ENCODE results near the gene RASAL1.

Gene RASAL1

DNA sequence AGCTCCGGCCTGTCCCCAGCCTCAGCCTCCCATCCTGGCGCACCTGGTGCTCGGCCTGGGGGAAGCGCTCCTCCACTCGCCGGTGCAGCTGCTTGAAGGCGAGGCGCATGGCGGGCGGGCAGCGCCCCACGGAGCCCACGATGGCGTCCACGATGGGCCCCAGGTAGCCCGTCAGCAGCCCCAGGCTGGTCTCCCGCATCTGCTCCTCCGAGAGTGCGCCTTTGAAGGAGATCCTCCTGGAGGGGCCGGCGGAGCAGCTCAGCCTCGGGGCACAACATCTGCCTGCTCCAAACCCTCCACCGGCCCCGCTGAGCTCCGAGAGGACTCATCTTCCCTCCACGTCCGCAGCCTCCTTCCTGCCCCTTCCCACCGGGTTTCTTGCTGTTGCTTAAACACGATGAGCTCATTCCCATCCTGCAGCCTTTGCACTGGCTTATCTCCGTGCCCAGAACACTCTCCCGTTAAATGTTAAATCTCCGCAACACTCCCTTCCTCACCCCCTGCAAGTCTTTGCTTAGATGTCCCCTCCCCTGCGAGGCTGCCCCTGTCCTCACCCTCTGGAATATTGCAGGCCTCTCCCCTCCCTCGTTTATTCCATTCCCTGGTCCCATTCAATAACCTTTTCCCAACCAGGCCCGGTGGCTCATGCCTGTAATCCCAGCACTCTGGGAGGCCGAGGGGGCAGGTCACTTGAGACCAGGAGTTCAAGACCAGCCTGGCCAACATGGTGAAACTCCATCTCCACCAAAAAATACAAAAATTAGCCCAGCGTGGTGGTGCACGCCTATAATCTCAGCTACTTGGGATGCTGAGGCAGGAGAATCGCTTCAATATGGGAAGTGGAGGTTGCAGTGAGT, 23.3 kb downstream of the RASAL1 start:
- in situ Hi-C loops (cut with HindIII; ENCODE audit: low sequenced_read_pairs): no loop called here
- DNase-seq (ENCODE audit: low read depth, low spot score): no peak
- no peak overlapping the region for H3K4me3 ChIP-seq (ENCODE audit: low read depth, low read length)
- TF ChIP-seq, protein P1, sequence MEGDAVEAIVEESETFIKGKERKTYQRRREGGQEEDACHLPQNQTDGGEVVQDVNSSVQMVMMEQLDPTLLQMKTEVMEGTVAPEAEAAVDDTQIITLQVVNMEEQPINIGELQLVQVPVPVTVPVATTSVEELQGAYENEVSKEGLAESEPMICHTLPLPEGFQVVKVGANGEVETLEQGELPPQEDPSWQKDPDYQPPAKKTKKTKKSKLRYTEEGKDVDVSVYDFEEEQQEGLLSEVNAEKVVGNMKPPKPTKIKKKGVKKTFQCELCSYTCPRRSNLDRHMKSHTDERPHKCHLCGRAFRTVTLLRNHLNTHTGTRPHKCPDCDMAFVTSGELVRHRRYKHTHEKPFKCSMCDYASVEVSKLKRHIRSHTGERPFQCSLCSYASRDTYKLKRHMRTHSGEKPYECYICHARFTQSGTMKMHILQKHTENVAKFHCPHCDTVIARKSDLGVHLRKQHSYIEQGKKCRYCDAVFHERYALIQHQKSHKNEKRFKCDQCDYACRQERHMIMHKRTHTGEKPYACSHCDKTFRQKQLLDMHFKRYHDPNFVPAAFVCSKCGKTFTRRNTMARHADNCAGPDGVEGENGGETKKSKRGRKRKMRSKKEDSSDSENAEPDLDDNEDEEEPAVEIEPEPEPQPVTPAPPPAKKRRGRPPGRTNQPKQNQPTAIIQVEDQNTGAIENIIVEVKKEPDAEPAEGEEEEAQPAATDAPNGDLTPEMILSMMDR (IDR thresholded peaks at IDR 0.05; ENCODE audit: low read depth, low read length): no peak

DNA sequence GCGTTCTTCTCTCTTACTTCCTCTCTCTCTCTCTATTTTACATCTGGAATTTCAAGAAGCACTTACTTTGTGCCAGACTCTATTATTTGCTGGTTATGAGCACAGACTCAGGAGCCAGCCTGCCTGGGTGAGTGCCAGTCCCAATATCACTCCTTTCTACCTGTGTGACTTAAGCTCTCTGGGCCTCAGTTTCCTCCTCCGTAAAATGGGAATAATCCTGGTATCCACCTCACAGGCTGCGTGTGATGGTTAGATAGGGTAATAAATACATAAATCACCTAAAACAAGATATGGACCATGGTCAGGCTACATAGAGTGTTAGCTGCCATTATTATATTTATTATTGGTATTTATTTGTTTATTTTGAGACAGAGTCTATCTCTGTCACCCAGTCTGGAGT, 24.3 kb downstream of the RASAL1 start:
- TF ChIP-seq, protein P1 (IDR thresholded peaks at IDR 0.05; ENCODE audit: low read depth, low read length): no peak
- H3K4me3 ChIP-seq (ENCODE audit: low read depth, low read length): no peak overlapping the region
- in situ Hi-C loops (cut with HindIII; ENCODE audit: low sequenced_read_pairs): no loop called here
- DNase-seq (ENCODE audit: low read depth, low spot score): no peak

DNA sequence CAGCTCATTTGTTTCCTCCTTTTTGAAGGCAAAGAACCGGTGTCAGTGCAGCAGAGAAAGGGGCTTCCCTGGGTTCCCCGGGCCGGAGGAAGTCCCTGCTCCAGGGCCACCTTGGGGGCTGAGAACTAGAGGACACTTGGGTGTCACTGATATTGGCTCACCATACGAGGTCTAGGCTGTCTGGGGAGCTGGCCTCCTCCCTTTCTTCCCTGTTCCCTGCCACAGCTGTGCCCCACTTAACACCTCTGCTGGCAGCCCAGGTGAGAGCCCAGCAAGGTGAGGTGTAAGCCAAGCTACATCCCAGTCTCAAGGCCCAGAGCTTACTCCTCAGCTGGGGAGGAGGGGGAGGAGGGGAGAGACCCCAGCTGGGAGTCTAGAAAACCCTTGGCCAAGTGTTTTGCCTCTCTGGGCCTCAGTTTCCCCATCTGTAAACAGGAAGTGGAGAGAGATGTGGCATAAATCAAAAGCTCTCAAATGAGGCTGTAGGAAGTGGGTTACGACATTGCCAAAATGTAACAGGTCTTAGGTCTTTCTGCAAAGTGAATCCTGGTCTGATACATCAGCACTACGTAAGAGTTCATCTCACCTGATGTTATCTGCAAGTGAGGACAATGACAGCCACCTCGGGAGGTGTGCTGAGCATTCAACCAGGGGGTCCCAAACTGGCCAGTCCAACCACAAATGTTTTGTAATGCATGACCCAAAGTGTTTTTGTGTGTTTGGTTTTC, 25.5 kb downstream of the RASAL1 start:
- no peak overlapping the region for H3K4me3 ChIP-seq (ENCODE audit: low read depth, low read length)
- in situ Hi-C loops (cut with HindIII; ENCODE audit: low sequenced_read_pairs): no loop called here
- no peak for DNase-seq (ENCODE audit: low read depth, low spot score)
- TF ChIP-seq, protein P1 (IDR thresholded peaks at IDR 0.05; ENCODE audit: low read depth, low read length): no peak

DNA sequence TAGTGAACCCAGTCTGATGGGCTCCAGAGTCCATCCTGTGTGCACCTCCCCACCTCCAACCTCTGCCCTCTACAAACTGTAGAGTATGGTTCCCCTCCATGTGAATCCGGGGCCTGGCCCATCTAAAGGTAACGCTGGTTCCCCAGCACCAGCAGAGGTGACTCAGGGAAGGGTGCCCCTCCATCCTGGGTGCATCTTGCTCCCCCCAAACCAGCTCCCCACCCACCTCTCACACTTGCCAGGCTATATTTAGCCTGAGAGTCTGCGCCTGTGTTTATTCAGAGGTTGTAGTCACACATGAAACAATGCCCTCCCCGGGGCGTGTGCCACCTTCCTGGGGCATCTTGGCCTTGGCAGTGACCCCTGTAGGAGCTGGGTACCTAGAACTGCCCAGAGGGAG, 26.2 kb downstream of the RASAL1 start:
- TF ChIP-seq, protein P1 (IDR thresholded peaks at IDR 0.05; ENCODE audit: low read depth, low read length): no peak
- in situ Hi-C loops (cut with HindIII; ENCODE audit: low sequenced_read_pairs): no loop called here
- no peak for DNase-seq (ENCODE audit: low read depth, low spot score)
- H3K4me3 ChIP-seq (ENCODE audit: low read depth, low read length): no peak overlapping the region

DNA sequence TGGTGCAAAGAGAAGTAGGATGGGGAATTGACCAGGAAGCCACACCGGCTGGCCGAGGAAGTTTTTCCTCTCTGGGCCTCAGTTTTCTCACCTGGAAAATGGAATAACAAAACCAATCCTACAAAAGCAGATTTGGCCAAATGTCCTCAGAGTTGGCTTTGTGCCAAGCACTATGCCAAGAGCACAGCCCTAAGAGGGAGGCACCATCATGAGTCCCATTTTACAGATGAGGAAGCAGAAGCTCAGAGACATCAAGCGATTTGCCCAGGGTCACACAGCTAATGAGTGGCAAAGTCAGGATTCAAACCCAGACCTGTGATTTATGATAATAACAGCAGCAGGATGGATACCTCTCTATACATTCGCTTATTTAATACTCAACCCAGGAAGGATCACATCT, 27.3 kb downstream of the RASAL1 start:
- TF ChIP-seq, protein P1 (IDR thresholded peaks at IDR 0.05; ENCODE audit: low read depth, low read length): no peak
- H3K4me3 ChIP-seq (ENCODE audit: low read depth, low read length): no peak overlapping the region
- in situ Hi-C loops (cut with HindIII; ENCODE audit: low sequenced_read_pairs): no loop called here
- no peak for DNase-seq (ENCODE audit: low read depth, low spot score)

DNA sequence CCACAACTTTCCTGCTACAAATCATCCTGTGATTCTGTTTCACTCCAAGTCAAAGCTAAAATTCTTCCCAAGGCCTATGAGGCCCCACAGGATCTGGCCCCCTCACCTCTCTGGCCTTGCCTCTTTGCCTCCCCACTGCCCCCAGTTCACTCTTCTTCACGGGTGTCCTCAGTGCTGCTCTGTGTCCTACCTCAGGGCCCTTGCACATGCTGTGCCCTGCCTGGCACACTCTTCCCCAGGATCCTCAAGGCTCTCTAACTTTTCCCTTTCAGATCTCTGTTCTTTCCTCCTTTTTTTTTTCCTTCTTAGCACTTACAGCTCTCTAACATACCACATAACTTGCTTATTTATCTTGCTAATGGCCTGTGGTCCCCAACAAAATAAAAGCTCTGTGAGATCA, 29.2 kb downstream of the RASAL1 start:
- no peak for DNase-seq (ENCODE audit: low read depth, low spot score)
- H3K4me3 ChIP-seq (ENCODE audit: low read depth, low read length): no peak overlapping the region
- in situ Hi-C loops (cut with HindIII; ENCODE audit: low sequenced_read_pairs): no loop called here
- TF ChIP-seq, protein P1 (IDR thresholded peaks at IDR 0.05; ENCODE audit: low read depth, low read length): no peak

Measured in astrocyte of the spinal cord (primary cell).